Embryonic facial prominence (tissue), 1 donor: ENCODE data around the gene OCA2.
"Not testable (repeated sequence)": the region's sequence is repeated elsewhere in the genome, so short reads cannot be mapped to it uniquely, and the experiment has no call there.

Experiments
- DNase-seq: peaks from one replicate; pipeline ENCODE4 v3.0.0-alpha.2; 2016; ENCODE audit errors: extremely low spot score

OCA2 gene

DNA sequence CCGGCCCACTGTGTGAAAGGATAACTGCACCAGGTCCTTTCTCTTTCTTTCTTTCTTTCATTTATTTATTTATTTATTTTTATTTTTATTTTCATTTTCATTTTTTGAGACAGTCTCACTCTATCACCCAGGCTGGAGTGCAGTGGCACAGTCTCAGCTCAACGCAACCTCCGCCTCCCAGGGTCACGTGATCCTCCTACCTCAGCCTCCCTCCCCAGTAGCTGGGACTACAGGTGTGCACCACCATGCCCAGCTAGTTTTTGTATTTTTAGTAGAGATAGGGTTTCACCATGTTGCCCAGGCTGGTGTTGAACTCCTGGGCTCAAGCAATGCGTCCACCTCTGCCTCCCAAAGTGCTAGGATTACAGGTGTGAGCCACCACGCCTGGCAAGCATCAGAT, 146.5 kb downstream of the OCA2 start:
- not testable (repeated sequence) for DNase-seq

DNA sequence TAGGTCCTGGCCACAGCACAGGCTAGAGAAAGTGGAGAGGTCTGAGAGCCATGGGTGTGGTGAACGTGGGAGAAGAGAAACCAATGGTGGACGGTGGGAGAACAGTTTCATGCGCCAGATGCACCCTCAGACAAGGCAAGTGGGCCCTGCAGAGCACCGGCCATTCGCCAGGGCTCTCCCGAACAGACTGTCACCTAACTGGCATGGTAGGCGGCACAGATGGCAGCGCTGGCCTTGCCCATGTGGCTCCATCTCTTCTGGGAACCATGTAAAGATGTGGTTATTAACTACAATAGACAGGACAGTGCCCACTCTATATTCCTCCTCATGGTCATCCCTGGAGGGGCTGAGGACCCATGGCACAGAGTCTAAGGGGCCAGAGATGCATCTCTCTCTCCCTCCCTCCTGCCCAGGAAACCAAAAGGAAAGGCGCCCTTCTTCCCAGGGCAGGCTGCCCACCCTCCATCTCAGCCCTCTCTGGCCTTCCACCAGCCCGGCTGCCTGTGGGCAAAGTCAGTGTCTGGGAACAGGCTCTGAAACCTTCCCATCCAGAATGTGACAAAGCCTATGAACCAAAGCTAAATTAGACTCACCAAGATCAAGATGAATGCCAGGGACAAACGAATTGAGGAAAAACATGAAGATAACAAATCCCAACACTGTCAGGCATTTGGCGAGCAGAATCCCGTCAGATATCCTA, 147.8 kb downstream of the OCA2 start:
- no peak for DNase-seq

- no peak for DNase-seq
These were observed 150.0 kb downstream of the OCA2 start for GRCh38 chr15:27949089-27949488.

DNA sequence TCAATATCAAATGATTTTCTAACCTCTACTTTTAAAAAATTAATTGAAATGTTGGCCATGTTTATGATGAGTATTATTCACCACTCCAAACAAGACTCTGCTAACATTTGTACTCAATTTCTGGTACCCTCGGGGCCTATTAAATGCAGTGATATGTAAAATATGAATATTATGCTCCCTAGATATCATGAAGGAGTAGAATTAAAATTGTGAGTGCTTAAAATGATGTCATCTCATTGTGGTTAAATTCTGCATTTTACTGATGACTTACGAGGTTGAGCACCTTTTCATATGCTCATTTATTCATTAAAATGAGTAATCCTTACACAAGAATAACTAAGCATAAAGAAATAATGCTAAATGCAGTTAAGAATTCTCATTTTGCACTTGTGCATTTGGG, 159.9 kb downstream of the OCA2 start:
- no peak for DNase-seq

GRCh38 chr15:27937851-27938250, 161.3 kb downstream of the OCA2 start:
- no peak for DNase-seq

DNA sequence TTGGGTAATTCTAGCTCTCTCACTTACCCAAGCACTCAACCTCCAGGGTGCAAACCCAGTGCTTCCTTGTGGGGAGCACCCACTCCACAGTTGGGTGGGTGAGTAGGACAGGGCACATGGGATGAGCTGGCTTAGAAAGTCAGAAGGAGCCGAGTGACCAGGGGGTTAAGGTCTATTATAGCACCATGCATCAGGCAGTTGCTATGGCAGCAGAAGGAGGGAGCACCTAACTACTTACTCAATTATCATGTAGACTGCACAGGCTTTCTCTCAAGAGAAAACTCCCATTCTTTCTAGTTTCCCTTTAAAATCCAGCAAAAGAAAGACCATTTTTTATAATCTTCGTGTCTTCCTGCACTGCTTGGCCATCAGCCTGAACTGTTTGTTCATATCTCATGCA, 163.0 kb downstream of the OCA2 start:
- DNase-seq, result no peak

DNA sequence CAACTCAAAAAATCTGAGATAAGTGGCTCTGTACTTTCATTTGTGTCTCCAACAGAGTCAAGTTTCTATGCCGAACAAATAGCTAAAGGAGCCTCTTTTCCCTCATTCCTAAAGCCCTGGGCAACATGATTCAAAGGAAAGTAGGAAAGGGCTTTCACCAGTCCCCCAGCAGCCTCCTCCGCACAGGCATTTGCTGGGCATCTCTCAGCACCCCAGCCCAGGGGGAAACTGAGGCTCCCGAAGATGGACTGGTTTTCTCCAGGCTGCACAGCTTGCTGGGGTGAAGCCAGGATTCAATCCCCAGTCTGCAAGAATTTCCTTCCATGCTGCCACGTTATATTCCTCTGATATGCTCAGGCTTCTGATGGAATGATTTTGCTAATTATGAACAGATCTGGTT, 163.8 kb downstream of the OCA2 start:
- DNase-seq, result no peak

DNA sequence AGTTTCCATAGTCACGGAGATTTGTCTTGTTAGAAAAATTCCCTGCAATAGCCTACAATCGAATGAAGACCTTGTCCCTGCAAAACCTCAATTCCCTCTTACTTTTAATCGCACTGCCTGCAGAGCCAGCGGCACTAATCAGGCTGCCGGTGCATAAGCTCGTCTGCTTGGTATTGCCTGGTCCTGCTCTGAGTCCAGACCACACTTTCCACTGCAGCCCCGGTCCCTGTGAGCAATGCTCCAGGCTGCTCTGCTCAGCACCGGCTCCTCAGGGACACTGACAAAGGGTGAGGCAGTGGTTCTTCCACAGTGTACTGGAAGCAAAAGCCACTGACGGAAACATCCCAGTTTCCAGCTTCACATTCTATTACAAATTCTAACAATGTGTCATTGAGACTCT, 164.3 kb downstream of the OCA2 start:
- DNase-seq, result no peak

DNA sequence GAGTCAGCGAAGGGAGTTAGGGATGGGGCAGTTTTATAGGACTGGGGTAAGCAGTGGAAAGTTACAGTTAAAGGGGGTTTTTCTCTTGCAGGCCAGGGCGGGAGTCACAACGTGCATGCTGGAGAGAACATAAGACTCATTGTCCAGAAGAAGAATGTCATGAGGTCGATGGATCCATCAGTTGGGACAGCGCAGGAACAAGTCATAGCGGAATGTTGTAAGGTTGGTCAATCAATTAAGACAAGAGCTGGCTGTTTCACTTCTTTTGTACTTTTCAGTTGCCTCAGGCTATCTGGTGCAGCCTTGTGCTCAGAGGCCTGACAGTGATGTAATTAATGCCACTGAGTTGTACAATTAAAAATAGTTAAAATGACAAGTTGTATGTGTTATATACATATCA, 165.6 kb downstream of the OCA2 start:
- DNase-seq, result no peak

GRCh38 chr15:27932600-27932999, 166.5 kb downstream of the OCA2 start:
- no peak for DNase-seq

DNA sequence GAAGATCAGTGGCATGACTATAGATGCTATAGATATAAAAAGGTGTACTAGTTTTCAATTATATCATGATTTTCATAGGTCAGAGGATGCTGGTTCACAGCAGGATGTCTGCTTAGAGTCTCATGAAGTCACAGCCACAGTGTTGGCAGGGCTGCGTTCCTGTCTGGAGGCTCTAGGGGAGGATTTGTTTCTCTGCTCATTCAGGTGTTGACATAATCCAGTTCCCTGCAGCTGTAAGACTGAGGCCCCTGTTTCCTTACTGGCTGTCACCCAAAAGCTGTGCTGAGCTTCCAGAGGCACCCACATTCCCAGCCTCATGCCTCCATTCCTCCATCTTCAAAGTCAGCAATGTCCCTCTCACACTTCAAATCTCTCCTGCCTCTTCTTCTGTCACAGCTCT, 170.7 kb downstream of the OCA2 start:
- DNase-seq, result no peak

DNA sequence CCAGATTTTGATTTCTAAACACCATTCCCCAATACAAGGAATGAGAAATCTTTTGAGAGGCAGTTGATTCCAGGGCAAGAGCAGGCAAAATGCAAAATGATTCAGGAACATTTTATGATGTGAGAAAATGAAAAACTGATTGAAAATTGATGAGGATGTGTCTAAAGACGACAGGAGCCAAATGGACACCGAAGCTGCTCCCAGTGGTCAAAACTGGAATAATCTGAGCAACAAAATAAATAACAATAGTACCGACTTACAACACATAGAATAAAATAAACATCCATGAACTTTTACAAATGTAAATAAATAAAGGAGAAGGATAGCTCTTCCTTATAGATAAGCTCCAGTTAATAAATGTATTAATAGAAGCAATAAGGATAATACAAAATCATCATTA, 186.8 kb downstream of the OCA2 start:
- no peak for DNase-seq

DNA sequence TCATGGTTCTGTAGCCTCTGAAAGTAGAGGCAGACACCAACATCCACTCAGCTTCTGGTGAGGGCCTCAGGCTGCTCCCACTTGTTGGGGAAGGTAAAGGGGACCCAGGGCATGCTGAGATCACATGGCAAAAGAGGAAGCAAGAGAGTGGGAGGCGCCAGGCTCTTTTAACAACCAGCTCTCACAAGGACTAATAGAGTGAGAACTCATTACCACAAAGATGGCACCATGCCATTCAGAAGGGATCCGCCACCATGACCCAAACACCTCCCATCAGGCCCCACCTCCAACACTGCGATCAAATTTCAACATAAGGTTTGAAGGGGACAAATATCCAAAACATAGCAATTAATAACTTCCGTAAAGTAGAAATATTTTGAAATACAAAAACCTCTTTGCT, 192.3 kb downstream of the OCA2 start:
- no peak for DNase-seq

DNA sequence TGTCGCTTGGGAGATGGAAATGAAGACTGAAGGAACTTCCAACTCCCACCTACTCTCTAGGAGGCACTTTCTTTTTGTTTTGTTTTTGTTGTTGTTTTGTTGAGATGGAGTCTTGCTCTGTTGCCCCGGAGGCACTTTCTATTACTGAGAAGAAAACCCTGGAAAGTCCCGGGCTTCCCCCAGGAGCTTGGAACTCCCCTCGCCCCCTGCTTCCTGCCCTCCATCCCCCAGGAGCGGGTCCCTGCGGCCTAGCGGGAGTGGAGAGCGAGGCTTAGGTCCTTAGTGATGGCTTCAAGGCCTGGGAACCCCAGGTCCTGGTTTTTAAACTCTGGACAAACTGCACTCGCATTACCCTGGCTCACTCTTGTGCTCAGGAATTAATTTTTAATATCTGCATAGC, 195.7 kb downstream of the OCA2 start:
- DNase-seq, result no peak

GRCh38 chr15:27902680-27903385, 196.3 kb downstream of the OCA2 start:
- no peak for DNase-seq

GRCh38 chr15:27899583-27900285, 199.4 kb downstream of the OCA2 start:
- no peak for DNase-seq

DNA sequence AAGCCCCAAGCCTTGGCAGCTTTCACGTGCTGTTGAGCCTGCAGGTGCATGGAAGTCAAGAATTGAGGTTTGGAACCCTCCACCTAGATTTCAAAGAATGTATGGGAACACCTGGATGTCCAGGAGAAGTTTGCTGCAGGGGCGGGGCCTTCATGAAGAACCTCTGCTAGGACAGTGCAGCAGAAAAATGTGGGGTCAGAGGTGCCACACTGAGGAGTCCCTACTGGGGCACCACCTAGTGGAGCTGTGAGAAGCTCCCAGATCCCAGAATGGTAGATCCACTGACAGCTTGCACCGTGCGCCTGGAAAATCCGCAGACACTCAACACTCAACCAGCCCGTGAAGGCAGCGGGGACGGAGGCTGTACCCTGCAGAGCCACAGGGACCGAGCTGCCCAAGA, 201.6 kb downstream of the OCA2 start:
- DNase-seq, result no peak

GRCh38 chr15:27894645-27895044, 204.5 kb downstream of the OCA2 start:
- DNase-seq, result no peak

- no peak for DNase-seq
These were observed 209.9 kb downstream of the OCA2 start for GRCh38 chr15:27889258-27889657.

DNA sequence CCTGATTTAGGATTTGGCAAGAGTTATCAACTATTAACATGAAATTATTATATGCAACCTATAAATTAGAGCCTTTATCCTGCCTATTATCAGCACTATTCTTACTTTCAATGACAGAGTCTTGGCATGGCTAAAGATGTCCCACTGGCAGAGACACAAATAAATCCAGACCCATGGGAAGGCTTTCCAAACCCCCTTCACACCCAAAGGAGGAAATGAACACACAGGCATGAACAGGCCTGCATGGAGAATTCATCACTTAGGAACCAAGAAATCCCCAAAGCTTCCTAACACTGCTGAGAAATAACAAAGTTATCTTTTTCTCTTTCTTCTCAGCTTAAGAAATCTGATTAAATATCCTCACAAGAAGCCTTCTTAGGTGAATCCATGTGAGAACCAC, 213.9 kb downstream of the OCA2 start:
- DNase-seq, result no peak

DNA sequence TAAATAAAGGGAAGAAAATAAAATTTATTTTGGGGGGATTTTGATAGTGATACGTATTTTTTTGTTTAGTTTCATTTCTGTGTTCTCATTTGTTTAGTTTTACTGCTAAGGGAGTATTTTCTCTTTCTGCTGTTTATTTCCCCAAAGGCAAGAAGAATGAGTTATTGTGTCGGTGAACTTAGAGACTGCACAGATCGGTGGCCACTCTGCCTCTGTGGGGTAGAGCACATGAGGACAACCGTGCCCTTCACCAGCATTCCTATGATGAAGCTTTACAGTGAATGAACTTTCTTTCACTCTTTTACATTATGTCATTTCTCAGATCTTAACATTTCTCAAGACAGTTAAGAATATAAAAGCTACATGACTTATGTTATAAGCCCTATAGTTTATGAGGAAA, 214.4 kb downstream of the OCA2 start:
- DNase-seq, result no peak

DNA sequence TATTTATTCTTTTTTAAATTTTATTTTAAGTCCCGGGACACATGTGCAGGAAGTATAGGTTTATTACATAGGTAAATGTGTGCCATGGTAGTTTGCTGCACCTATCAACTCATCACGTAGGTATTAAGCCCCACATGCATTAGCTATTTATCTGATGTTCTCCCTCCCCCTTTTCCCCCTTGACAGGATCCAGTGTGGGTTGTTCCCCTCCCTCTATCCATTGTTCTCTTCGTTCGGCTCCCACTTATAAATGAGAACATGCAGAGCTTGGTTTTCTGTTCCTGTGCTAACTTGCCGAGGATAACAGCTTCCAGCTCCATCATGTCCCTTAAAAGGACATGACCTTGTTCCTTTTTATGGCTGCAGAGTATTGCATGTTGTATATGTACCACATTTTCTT, 220.3 kb downstream of the OCA2 start:
- DNase-seq, result no peak

GRCh38 chr15:27873828-27874227, 225.3 kb downstream of the OCA2 start:
- DNase-seq, result no peak
